Loucy (cell line): ENCODE measurements around the gene RAB44.

Source experiments
- EZH2phosphoT487 ChIP-seq: fragments of 200-600 bp; IDR thresholded peaks from 2 replicates; pipeline ENCODE4 v1.6.1; 2018; ENCODE audit warnings: antibody characterized with exemption, mild to moderate bottlenecking, moderate library complexity, borderline replicate concordance
- TF ChIP-seq, protein P1 (sequence below): fragments of 200-600 bp; sonication (generic); conservative IDR thresholded peaks from 2 replicates; pipeline ENCODE4 v1.5.1; 2014; ENCODE audit warnings: mild to moderate bottlenecking, antibody characterized with exemption, low read length

DNA sequence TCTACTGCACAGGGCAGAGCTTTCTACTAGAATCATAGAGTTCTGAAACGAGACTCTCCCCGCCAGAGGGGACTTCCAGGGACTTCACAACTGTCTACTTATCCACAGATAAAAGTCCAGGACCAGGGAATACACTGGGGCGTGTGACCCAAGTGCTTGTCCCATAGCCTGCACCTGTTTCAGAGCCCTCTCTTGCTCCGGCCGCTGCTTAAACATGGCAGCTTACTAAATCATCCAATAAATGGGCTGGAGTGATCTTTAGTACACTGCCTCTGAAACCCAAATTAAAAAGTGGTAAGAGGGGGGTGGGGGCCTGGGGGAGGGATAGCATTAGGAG, 8.9 kb upstream of the RAB44 start:
- TF ChIP-seq, protein P1, sequence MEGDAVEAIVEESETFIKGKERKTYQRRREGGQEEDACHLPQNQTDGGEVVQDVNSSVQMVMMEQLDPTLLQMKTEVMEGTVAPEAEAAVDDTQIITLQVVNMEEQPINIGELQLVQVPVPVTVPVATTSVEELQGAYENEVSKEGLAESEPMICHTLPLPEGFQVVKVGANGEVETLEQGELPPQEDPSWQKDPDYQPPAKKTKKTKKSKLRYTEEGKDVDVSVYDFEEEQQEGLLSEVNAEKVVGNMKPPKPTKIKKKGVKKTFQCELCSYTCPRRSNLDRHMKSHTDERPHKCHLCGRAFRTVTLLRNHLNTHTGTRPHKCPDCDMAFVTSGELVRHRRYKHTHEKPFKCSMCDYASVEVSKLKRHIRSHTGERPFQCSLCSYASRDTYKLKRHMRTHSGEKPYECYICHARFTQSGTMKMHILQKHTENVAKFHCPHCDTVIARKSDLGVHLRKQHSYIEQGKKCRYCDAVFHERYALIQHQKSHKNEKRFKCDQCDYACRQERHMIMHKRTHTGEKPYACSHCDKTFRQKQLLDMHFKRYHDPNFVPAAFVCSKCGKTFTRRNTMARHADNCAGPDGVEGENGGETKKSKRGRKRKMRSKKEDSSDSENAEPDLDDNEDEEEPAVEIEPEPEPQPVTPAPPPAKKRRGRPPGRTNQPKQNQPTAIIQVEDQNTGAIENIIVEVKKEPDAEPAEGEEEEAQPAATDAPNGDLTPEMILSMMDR: no peak
- no peak for TF ChIP-seq EZH2phosphoT487
